HCT116 (cell line): ENCODE data around the gene MYL12B. TPM values are rescaled to one million over a fixed set of nuclear protein-coding genes. Genes with fewer than 3 reads are reported as not detected.

ENCODE experiments used
- ATAC-seq: fragments of 200-7000 bp; cut with Tn5 transposase; 2 replicates; pipeline ENCODE4 v1.9.1; 2020; ENCODE audit warnings: mild to moderate bottlenecking, moderate library complexity
- BruUV-seq: library from RNA; stranded (reverse); fragments of 400-500 nt; replicated peaks from 2 replicates; lab custom pipeline; 2021; lab: Mats Ljungman, UMichigan
- CTCF ChIA-PET: fragments of 300-600 bp; sonication (Branson Sonifier 250); formaldehyde crosslinking; loops from one replicate; lab custom pipeline; 2021; ENCODE audit warnings: antibody characterized with exemption; lab: Charles Lee
- POLR2A ChIA-PET: fragments of 300-600, 350-600 bp; sonication (Branson Sonifier 250); formaldehyde crosslinking; loops from one replicate; lab custom pipeline; 2021; ENCODE audit warnings: antibody characterized with exemption; lab: Charles Lee
- RAD21 ChIA-PET, 2 experiments: fragments of 300-600 bp; sonication (Branson Sonifier 250); formaldehyde crosslinking; loops; one replicate each; lab custom pipeline; 2023; ENCODE audit warnings: low total read pairs in 2 of 2; ENCODE audit not compliant: uncharacterized antibody in 2 of 2, unreplicated experiment in 2 of 2, low non-redundant PET in 1 of 2; lab: Charles Lee
- DNase-seq: peaks from one replicate; pipeline ENCODE4 v3.0.0-alpha.2; 2010; ENCODE audit warnings: low read depth, low spot score
- H2AFZ ChIP-seq: fragments of 200-600 bp; shearing (Covaris generic), sonication (generic); 2 replicates; pipeline ENCODE4 v1.6.1; 2017; ENCODE audit warnings: low read depth, mixed run types, mixed read lengths, antibody characterized with exemption, low read length; ENCODE audit not compliant: poor library complexity, severe bottlenecking
- H3K27ac ChIP-seq: 2 replicates; pipeline ENCODE4 v1.5.1; 2012; ENCODE audit warnings: low read depth, low read length
- H3K27me3 ChIP-seq: fragments of 200-600 bp; sonication (generic); 2 replicates; pipeline ENCODE4 v1.6.1; 2016; ENCODE audit warnings: mixed run types, low read length, mixed read lengths; ENCODE audit not compliant: insufficient read depth
- H3K36me3 ChIP-seq, 2 experiments: fragments of 200-500 bp in 1 of 2; fragments of 200-600 bp in 1 of 2; sonication (Bioruptor generic) in 1 of 2; sonication (generic) in 1 of 2; 2 replicates each; pipeline versions ENCODE4 v1.5.1 to v1.6.1; 2014 to 2016; ENCODE audit warnings: low read length in 2 of 2, inconsistent platforms in 1 of 2, mixed read lengths in 1 of 2, mixed run types in 1 of 2; ENCODE audit not compliant: insufficient read depth in 2 of 2, control insufficient read depth in 1 of 2
- H3K4me1 ChIP-seq, 2 experiments: fragments of 200-600 bp in 1 of 2; sonication (generic) in 1 of 2; 2 replicates each; pipeline versions ENCODE4 v1.5.1 to v1.6.1; 2012 to 2017; ENCODE audit warnings: low read length in 2 of 2, inconsistent platforms in 1 of 2, mild to moderate bottlenecking in 1 of 2, mixed read lengths in 1 of 2, mixed run types in 1 of 2, moderate library complexity in 1 of 2; ENCODE audit not compliant: insufficient read depth in 2 of 2, control insufficient read depth in 1 of 2
- H3K4me2 ChIP-seq: fragments of 200-600 bp; sonication (generic); 2 replicates; pipeline ENCODE4 v1.6.1; 2017; ENCODE audit warnings: mixed run types, low read length, mixed read lengths
- H3K4me3 ChIP-seq, 2 experiments: fragments of 200-600 bp in 1 of 2; sonication (generic) in 1 of 2; replicated peaks in 1 of 2; 2 replicates each; pipeline ENCODE4 v1.5.1; 2011 to 2016; ENCODE audit warnings: low read length in 2 of 2, control low read depth in 1 of 2, low read depth in 1 of 2, mild to moderate bottlenecking in 1 of 2, mixed read lengths in 1 of 2, mixed run types in 1 of 2
- H3K79me2 ChIP-seq: fragments of 200-600 bp; sonication (generic); 2 replicates; pipeline ENCODE4 v1.6.1; 2017; ENCODE audit warnings: mild to moderate bottlenecking, mixed run types, low read length, moderate library complexity, mixed read lengths; ENCODE audit not compliant: insufficient read depth
- H3K9ac ChIP-seq: fragments of 200-600 bp; sonication (generic); 2 replicates; pipeline ENCODE4 v1.6.1; 2016; ENCODE audit warnings: low read length, mixed read lengths
- H3K9me2 ChIP-seq: fragments of 200-600 bp; sonication (generic), shearing (Covaris generic); 2 replicates; pipeline ENCODE4 v1.6.1; 2017; ENCODE audit warnings: mixed run types, mild to moderate bottlenecking, moderate library complexity; ENCODE audit not compliant: insufficient read depth
- H3K9me3 ChIP-seq, 2 experiments: fragments of 200-500 bp in 1 of 2; fragments of 200-600 bp in 1 of 2; sonication (Bioruptor generic) in 1 of 2; sonication (generic) in 1 of 2; 2 replicates each; pipeline ENCODE4 v1.6.1; 2014 to 2017; ENCODE audit warnings: low read length in 2 of 2, mixed read lengths in 2 of 2, inconsistent platforms in 1 of 2, low read depth in 1 of 2, mild to moderate bottlenecking in 1 of 2, mixed run types in 1 of 2, moderate library complexity in 1 of 2; ENCODE audit not compliant: control insufficient read depth in 1 of 2, insufficient read depth in 1 of 2
- H4K20me1 ChIP-seq: fragments of 200-600 bp; sonication (generic), shearing (Covaris generic); 2 replicates; pipeline ENCODE4 v1.6.1; 2017; ENCODE audit warnings: mixed run types, mild to moderate bottlenecking, moderate library complexity; ENCODE audit not compliant: insufficient read depth
- CBX3 ChIP-seq: IDR thresholded peaks from 2 replicates; pipeline ENCODE4 v1.6.1; 2012; ENCODE audit warnings: low read depth
- EGR1 ChIP-seq: IDR thresholded peaks from 2 replicates; pipeline ENCODE4 v1.6.1; 2012; ENCODE audit warnings: low read depth
- EZH2phosphoT487 ChIP-seq: fragments of 200-600 bp; IDR thresholded peaks from 2 replicates; pipeline ENCODE4 v1.6.1; 2018; ENCODE audit warnings: antibody characterized with exemption, borderline replicate concordance
- JUND ChIP-seq: IDR thresholded peaks from 2 replicates; pipeline ENCODE4 v1.6.1; 2012
- POLR2AphosphoS5 ChIP-seq: IDR thresholded peaks from 2 replicates; pipeline ENCODE4 v1.6.1; 2011; ENCODE audit warnings: mild to moderate bottlenecking, low read depth, low read length, moderate library complexity
- RAD21 ChIP-seq: IDR thresholded peaks from 2 replicates; pipeline ENCODE4 v1.6.1; 2012; ENCODE audit warnings: low read depth, mild to moderate bottlenecking
- SIN3A ChIP-seq: IDR thresholded peaks from 2 replicates; pipeline ENCODE4 v1.6.1; 2012; ENCODE audit warnings: low read depth
- SP1 ChIP-seq: IDR thresholded peaks from 2 replicates; pipeline ENCODE4 v1.6.1; 2012; ENCODE audit warnings: low read depth
- SRF ChIP-seq: IDR thresholded peaks from 2 replicates; pipeline ENCODE4 v1.6.1; 2012; ENCODE audit warnings: low read depth
- TCF7L2 ChIP-seq: IDR thresholded peaks from 2 replicates; pipeline ENCODE4 v1.7.0; 2011; ENCODE audit warnings: borderline replicate concordance, inconsistent platforms; ENCODE audit not compliant: insufficient read depth, insufficient read length; ENCODE audit errors: extremely low read depth
- ZBTB33 ChIP-seq: IDR thresholded peaks from 2 replicates; pipeline ENCODE4 v1.6.1; 2011; ENCODE audit warnings: mild to moderate bottlenecking, low read length, moderate library complexity; ENCODE audit not compliant: insufficient replicate concordance; ENCODE audit errors: extremely low read depth
- ZFX ChIP-seq: fragments of 450-650 bp; IDR thresholded peaks from 2 replicates; pipeline ENCODE4 v1.6.1; 2017
- intact Hi-C: fragments of 100-400 bp; cut with micrococcal nuclease; formaldehyde crosslinking; loops from 2 replicates; pipeline ENCODE4 v1.10.0; 2022
- total RNA-seq: library from RNA; stranded (reverse); gene quantifications from one replicate; pipeline ENCODE4 v1.2.1, GENCODE V29; 2021; ENCODE audit not compliant: unreplicated experiment
- TF ChIP-seq, protein P1 (sequence below), 3 experiments: fragments of 200-600 bp in 1 of 3; sonication (generic) in 1 of 3; IDR thresholded peaks in 2 of 3; conservative IDR thresholded peaks in 1 of 3; 2 replicates each; pipeline ENCODE4 v1.5.1; 2012 to 2017; ENCODE audit warnings: low read depth in 2 of 3, low read length in 2 of 3, antibody characterized with exemption in 1 of 3, borderline replicate concordance in 1 of 3, control low read depth in 1 of 3, mild to moderate bottlenecking in 1 of 3, mixed read lengths in 1 of 3, mixed run types in 1 of 3, moderate library complexity in 1 of 3; ENCODE audit not compliant: insufficient read depth in 1 of 3

The MYL12B gene
- total RNA-seq, 1 experiment from 2014 or later = 403 TPM

DNA sequence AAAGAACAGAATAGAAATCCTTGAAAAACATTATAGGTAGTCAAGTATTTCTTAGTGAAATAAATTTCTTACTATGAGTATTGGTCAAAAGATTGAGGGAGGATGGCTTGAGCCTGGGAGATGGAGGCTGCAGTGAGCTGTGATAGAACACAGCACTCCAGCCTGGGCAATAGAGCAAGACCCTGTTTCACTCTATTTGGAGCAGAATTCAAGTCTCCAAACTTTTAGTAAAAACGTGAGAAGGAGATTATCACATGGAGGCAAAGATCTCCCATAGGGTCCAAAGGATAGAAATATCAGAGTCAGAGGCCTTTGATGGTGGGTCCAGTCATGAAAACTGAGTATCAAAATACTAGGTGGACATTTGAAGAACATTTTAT lies 16.8 kb upstream of the MYL12B start:
- Histone ChIP-seq H3K9me3 (no peaks in the 10 kb centered on the region), H3K79me2 (peaks cover 31% of the 10 kb centered on the region), H3K27ac (no peak overlapping the region), H3K4me3 (no peak overlapping the region), H4K20me1 (peaks cover 7% of the 10 kb centered on the region; the same call in 1 of the 2 replicates), H3K4me2 (peak overlapping the region; percentile 80; the same call in 1 of the 2 replicates), H2AFZ (no peak overlapping the region), H3K36me3 (peaks cover 0 to 8% of the 10 kb centered on the region in 2 experiments; a peak in 3 of 4 replicates), H3K27me3 (no peaks in the 10 kb centered on the region), H3K9me2 (no peaks in the 10 kb centered on the region), H3K9ac (no peak overlapping the region), H3K4me1 (peaks cover 25 to 32% of the 10 kb centered on the region in 2 experiments)
- BruUV-seq = no TSS peak
- no peak for TF ChIP-seq CBX3
- TF ChIP-seq SRF = no peak
- TF ChIP-seq EGR1 = no peak
- no peak for TF ChIP-seq JUND
- intact Hi-C loops = loop anchor here (5.0 kb wide), 1 partner anchor 233 kb away; the partner anchor contains the start of gene LPIN2
- ChIA-PET POLR2A (interaction anchor here (1.4 kb wide), 1 partner anchor 297 kb away, joined by 4 read pairs; no protein-coding TSS in a partner anchor), CTCF (interaction anchor here (0.8 to 3.6 kb wide), 12 partner anchors 58 to 624 kb away, joined by 3 to 43 read pairs (median 6); no protein-coding TSS in a partner anchor), RAD21 (interaction anchor here (1.3 to 1.4 kb wide), 2 partner anchors 312 kb away, joined by 4 to 5 read pairs; no protein-coding TSS in a partner anchor)
- DNase-seq (no peak), ATAC-seq (no peak)

GRCh38 chr18:3245853-3246634 lies 15.9 kb upstream of the MYL12B start:
- RAD21 ChIA-PET = interaction anchor here (1.0 to 1.4 kb wide), 4 partner anchors 234 to 313 kb away, joined by 3 to 5 read pairs (median 4); no protein-coding TSS in a partner anchor
- H3K9ac ChIP-seq = peak overlapping the region; percentile 95
- BruUV-seq = no TSS peak

More at GRCh38 chr18:3245853-3246634, 15.9 kb upstream of the MYL12B start:
- no peaks in the 10 kb centered on the region for H3K9me3 ChIP-seq
- peaks cover 33 to 40% of the 10 kb centered on the region in 2 experiments for H3K4me1 ChIP-seq
- H2AFZ ChIP-seq = no peak overlapping the region
- peaks cover 0 to 8% of the 10 kb centered on the region in 2 experiments; a peak in 3 of 4 replicates for H3K36me3 ChIP-seq
- peak overlapping the region; percentile 40 to 96 for H3K4me3 ChIP-seq
- intact Hi-C loops = loop anchor here (1.0 to 5.0 kb wide), 5 partner anchors 95 to 479 kb away; partner anchors contain the start of gene LPIN2
- peak; percentile 64 for ATAC-seq
- H3K9me2 ChIP-seq = no peaks in the 10 kb centered on the region
- H3K27ac ChIP-seq = peak overlapping the region; percentile 90
- ChIA-PET CTCF (interaction anchor here (0.6 to 3.6 kb wide), 24 partner anchors 59 to 675 kb away, joined by 3 to 43 read pairs (median 4); partner anchors contain the start of genes METTL4 and NDC80), POLR2A (interaction anchor here (0.6 to 1.4 kb wide), 3 partner anchors 298 to 340 kb away, joined by 3 to 4 read pairs (median 3); no protein-coding TSS in a partner anchor)
- peaks cover 39% of the 10 kb centered on the region for H3K79me2 ChIP-seq
- TF ChIP-seq POLR2AphosphoS5 = no peak
- TF ChIP-seq, protein P1, sequence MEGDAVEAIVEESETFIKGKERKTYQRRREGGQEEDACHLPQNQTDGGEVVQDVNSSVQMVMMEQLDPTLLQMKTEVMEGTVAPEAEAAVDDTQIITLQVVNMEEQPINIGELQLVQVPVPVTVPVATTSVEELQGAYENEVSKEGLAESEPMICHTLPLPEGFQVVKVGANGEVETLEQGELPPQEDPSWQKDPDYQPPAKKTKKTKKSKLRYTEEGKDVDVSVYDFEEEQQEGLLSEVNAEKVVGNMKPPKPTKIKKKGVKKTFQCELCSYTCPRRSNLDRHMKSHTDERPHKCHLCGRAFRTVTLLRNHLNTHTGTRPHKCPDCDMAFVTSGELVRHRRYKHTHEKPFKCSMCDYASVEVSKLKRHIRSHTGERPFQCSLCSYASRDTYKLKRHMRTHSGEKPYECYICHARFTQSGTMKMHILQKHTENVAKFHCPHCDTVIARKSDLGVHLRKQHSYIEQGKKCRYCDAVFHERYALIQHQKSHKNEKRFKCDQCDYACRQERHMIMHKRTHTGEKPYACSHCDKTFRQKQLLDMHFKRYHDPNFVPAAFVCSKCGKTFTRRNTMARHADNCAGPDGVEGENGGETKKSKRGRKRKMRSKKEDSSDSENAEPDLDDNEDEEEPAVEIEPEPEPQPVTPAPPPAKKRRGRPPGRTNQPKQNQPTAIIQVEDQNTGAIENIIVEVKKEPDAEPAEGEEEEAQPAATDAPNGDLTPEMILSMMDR (IDR thresholded peaks at IDR 0.05 in 2 of 3, conservative IDR thresholded peaks at IDR 0.05 in 1 of 3; ENCODE audit: borderline replicate concordance in 1 of 3, insufficient read depth in 1 of 3, low read depth in 2 of 3, low read length in 2 of 3) = peak in 2 of 3 experiments; percentile 87 to 90; a peak in 4 of 6 replicates
- TF ChIP-seq CBX3 = no peak
- peak; percentile 12 for TF ChIP-seq TCF7L2
- no peak for TF ChIP-seq SRF
- no peak for TF ChIP-seq RAD21
- no peak for TF ChIP-seq SP1
- no peak for TF ChIP-seq ZBTB33
- no peak for TF ChIP-seq ZFX
- TF ChIP-seq SIN3A = no peak
- no peak for TF ChIP-seq EZH2phosphoT487
- H3K27me3 ChIP-seq = no peaks in the 10 kb centered on the region
- H4K20me1 ChIP-seq = peaks cover 7% of the 10 kb centered on the region; the same call in 1 of the 2 replicates
- H3K4me2 ChIP-seq = peak overlapping the region; percentile 80
- peak; percentile 75 for DNase-seq
